CD4-positive, alpha-beta T cell treated with Interleukin-2 at 100 ng/mL for 4 hours (primary cell): ENCODE measurements around the gene DNAJC7.

Experiments used
- DNase-seq: peaks from one replicate; pipeline ENCODE4 v3.0.0-alpha.2; 2020; ENCODE audit warnings: low spot score

Gene DNAJC7, protein sequence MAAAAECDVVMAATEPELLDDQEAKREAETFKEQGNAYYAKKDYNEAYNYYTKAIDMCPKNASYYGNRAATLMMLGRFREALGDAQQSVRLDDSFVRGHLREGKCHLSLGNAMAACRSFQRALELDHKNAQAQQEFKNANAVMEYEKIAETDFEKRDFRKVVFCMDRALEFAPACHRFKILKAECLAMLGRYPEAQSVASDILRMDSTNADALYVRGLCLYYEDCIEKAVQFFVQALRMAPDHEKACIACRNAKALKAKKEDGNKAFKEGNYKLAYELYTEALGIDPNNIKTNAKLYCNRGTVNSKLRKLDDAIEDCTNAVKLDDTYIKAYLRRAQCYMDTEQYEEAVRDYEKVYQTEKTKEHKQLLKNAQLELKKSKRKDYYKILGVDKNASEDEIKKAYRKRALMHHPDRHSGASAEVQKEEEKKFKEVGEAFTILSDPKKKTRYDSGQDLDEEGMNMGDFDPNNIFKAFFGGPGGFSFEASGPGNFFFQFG

GRCh38 chr17:42016941-42017865 is at the start of gene DNAJC7:
DNAJC7 (minus strand) TSS chr17:42017439; CDS start chr17:42017416, 23 bp downstream.
- DNase-seq, result peak; percentile 91

- DNase-seq, result no peak
Observed at GRCh38 chr17:42065201-42065600, 48.0 kb upstream of the DNAJC7 start.

- DNase-seq, result no peak
Observed at GRCh38 chr17:42062681-42063080, 45.4 kb upstream of the DNAJC7 start.

GRCh38 chr17:42061646-42062487 is 44.6 kb upstream of the DNAJC7 start:
- no peak for DNase-seq

GRCh38 chr17:42060231-42060630 is 43.0 kb upstream of the DNAJC7 start:
- no peak for DNase-seq

DNA sequence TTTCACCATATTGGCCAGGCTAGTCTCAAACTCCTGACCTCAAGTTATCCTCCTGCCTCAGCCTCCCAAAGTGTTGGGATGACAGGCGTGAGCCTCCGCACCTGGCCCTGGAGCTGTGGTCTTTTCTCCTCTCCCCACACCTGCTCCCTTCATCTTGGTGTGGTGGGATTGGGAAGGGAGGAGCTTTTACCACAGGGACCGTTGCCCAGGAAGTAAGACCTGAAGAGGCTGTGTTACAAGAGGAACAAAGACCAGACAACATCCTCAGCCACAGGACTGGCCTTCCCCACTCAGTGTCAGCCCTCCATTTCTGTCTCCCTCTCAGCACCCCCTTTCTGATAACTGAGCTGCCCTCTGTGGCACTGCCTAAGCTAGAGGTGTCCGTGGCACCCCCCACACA is 42.6 kb upstream of the DNAJC7 start:
- DNase-seq, result no peak

DNA sequence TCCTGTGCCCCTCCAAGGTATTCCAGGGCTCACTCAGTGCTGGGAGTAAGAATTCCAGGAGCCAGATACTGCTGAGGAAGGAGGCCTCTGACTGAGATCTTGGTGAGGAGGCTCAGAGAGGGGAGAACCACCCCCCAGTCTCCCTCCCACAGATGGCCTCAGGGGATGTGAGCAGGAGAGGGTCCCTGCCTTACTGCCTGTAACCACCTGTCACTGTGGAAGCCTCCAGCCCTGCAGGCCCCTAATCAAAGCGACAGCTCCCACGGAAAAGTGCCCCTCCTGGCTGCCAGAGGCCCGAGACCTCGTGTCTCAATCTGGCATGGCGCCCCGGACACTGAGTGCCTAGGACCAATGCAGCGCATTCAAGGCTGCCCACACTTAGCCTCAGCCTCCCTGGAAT is 40.8 kb upstream of the DNAJC7 start:
- no peak for DNase-seq

- no peak for DNase-seq
Observed at GRCh38 chr17:42056635-42057034, 39.4 kb upstream of the DNAJC7 start.

DNA sequence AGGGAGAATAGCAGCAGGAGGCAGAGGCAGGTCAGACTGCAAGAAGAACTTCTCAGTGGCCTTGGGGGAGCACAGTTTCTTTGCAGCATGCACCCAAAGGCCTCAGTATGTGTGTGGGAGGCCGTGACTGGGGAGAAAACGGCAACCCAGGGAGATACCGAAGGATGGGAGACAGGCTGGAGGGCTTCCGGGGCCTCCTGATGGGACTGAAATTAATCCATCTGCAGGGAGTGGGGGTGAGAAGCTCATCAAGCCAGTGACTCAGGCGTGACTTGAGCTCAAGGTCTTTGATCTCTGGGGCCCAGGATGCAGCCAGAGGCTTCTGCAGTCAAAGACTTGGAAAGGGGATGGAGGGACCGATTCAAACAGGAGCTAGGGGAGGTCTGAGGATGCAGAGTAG is 38.3 kb upstream of the DNAJC7 start:
- DNase-seq, result no peak

DNA sequence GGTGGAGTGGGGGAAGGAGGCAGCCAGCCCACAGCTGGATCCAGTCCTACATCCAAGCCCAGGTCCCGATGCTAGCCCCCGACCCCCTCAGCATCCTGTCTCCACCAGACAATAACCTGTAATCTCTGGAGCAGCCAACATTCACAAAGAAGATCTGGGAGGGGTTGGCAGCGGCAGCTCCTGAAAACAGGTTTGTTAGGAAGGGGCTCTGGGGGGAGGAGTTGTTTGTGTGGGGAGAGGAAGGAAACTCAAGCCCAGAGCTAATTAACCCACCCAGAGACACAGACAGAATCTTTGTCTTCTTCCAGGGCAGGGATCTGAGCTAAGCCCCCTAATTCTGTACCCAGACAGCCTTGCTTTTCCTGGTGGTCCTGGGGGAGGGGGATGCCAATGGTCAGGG is 37.8 kb upstream of the DNAJC7 start:
- no peak for DNase-seq

- no peak for DNase-seq
Observed at GRCh38 chr17:42053731-42054500, 36.7 kb upstream of the DNAJC7 start.

DNA sequence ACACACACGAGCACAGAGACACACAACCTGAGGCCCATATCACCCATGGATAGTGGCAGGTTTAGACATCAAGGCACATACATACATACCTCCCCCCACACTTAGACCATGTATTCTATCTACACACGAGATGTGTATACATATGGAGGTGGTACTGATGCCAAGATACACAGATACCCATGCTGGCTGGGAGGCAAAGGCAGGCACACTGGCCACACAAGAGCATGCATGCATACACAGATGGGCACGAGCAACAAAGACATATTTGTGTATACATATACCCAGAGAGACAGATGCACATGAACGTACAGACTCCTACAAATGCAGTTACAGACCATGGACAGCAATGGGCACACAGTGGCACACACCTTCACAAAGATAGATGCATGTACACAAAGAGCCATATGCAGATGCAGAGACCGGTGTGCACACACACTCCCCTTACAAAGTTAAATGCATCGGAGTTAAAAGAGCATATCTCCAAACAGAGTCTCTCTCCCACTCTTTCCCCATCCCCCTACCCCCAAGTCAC is 35.2 kb upstream of the DNAJC7 start:
- no peak for DNase-seq

GRCh38 chr17:42051645-42052044 is 34.4 kb upstream of the DNAJC7 start:
- no peak for DNase-seq

GRCh38 chr17:42051013-42051400 is 33.8 kb upstream of the DNAJC7 start:
- no peak for DNase-seq

DNA sequence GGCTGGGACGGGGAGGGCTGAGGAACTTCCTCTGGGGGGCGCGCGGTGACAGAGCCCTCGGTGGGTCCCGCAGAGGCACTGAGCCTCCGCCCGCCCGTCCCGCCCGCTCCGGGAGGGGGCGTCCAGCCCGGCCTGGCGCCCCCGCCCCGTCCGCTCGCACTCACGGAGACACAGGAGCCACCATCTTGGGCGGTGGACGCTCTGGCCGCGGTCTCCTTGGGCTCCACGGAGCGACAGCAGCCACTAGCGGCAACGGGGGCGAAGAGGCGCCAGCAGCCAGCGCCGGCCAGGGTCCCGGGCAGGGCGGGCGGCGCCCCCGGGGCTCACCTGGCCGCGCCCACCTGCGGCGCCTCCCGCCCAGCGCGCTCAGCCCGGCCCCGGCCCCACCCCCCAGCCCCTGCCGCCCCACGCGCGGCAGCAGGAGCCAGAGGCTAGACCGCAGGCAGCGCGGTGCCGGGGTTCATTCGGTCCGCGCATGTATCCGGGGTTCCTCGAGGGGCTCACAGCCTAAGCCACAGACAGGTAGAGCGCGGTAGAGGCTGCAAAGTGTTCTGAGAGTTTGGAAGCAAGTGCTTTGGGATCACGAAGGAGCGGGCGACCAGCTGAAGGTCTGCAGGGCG is 33.3 kb upstream of the DNAJC7 start, which contains the start of gene C17orf113:
C17orf113 (minus strand) TSS at position 209 of the 620 bp plus-strand sequence. CDS start 7,225 bp downstream, outside the sequence.
- DNase-seq, result peak; percentile 42

DNA sequence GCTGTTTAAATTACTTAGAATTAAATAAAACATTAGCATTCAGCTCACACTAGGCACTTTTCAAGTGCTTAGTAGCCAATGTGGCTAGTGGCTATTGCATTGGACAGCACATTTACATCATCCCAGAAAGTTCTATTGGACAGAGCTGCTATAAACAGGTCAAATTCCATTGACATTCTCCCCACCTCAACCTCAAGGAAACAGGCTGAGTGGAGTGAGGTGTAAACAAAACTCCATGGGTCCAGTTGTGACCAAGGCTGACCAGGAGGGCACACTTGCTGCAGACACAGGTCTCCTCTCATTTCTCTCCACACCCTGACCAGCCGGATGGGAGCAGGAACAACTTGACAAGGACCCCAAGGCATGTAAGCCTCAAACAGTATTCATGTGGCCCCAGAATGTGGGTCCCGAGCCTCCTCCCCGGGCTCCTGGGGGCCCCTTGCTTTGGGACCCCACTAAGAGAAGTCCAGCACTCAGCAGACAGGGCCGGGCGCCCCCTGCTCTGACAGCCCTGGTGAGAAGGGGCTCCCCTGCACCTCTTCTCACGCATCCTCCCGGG is 32.7 kb upstream of the DNAJC7 start:
- DNase-seq, result no peak

GRCh38 chr17:42047343-42047742 is 30.1 kb upstream of the DNAJC7 start:
- no peak for DNase-seq

GRCh38 chr17:42045719-42046118 is 28.5 kb upstream of the DNAJC7 start:
- DNase-seq, result no peak

GRCh38 chr17:42042598-42043319 is 25.5 kb upstream of the DNAJC7 start:
- DNase-seq, result no peak
